WERI-Rb-1 (cell line): ENCODE measurements around the gene MEGF11.

ENCODE experiments used
- DNase-seq: peaks from one replicate; pipeline ENCODE4 v3.0.0-alpha.2; 2020
- H3K27ac ChIP-seq: fragments of 250-450 bp; sonication (Bioruptor Pico); 2 replicates; pipeline ENCODE4 v1.5.1; 2020; ENCODE audit warnings: mild to moderate bottlenecking, moderate library complexity
- H3K27me3 ChIP-seq: fragments of 250-450 bp; sonication (Bioruptor Pico); 2 replicates; pipeline ENCODE4 v1.5.1; 2021; ENCODE audit warnings: mild to moderate bottlenecking, low read depth, moderate library complexity; ENCODE audit not compliant: insufficient read depth, severe bottlenecking
- H3K36me3 ChIP-seq: fragments of 250-450 bp; sonication (Bioruptor Pico); 2 replicates; pipeline ENCODE4 v1.5.1; 2020; ENCODE audit warnings: mild to moderate bottlenecking, moderate library complexity
- H3K4me3 ChIP-seq: 2 replicates; pipeline ENCODE4 v1.5.1; 2011; ENCODE audit warnings: low read depth, mild to moderate bottlenecking, control low read depth, low read length
- H3K9me3 ChIP-seq: fragments of 250-450 bp; sonication (Bioruptor Pico); 2 replicates; pipeline ENCODE4 v1.5.1; 2021; ENCODE audit warnings: mild to moderate bottlenecking, moderate library complexity; ENCODE audit not compliant: severe bottlenecking
- TF ChIP-seq, protein P1 (sequence below): IDR thresholded peaks from 2 replicates; pipeline ENCODE4 v1.5.1; 2011; ENCODE audit warnings: low read depth, mild to moderate bottlenecking, control low read depth, inconsistent platforms, low read length

Gene MEGF11

DNA sequence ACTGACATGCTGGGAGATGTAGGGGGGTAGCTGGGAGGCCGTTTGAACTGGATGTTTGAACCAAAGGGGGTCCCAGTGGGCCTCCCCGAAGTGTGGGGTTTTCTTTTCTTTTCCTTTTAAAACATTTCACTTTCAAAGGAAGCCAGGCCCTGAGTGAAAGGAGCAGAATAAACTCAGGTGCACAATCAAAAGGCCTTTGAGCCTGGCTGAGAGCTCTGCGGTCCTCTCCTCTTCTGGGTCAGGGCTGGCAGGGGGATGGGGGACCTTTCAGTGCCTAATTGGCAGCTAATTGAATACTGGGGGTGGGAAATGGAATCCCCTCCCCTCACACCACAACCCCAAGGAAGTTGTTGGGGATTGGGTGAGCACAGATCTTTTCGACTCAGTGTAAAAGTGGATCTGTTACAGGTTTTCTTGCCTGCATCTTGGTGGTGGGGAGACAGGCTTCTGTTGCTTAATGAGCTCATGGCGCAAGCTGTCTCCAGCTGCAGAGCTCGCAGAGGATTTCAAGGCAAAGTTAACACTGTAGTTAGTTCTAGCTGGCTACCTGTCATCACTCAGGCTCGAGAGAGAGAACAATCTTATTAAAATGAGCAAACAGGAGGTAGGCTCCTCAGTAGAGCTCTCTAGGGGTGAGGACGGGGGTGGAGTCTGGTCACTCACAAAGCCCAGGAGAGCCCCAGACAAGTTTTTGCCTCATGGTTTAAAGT is 251.7 kb downstream of the MEGF11 start:
- DNase-seq: peak; percentile 68
- Histone ChIP-seq H3K4me3 (no peak overlapping the region), H3K9me3 (no peaks in the 10 kb centered on the region), H3K27ac (no peak overlapping the region; the same call in 1 of the 2 replicates), H3K36me3 (no peaks in the 10 kb centered on the region), H3K27me3 (no peaks in the 10 kb centered on the region)
- TF ChIP-seq, protein P1, sequence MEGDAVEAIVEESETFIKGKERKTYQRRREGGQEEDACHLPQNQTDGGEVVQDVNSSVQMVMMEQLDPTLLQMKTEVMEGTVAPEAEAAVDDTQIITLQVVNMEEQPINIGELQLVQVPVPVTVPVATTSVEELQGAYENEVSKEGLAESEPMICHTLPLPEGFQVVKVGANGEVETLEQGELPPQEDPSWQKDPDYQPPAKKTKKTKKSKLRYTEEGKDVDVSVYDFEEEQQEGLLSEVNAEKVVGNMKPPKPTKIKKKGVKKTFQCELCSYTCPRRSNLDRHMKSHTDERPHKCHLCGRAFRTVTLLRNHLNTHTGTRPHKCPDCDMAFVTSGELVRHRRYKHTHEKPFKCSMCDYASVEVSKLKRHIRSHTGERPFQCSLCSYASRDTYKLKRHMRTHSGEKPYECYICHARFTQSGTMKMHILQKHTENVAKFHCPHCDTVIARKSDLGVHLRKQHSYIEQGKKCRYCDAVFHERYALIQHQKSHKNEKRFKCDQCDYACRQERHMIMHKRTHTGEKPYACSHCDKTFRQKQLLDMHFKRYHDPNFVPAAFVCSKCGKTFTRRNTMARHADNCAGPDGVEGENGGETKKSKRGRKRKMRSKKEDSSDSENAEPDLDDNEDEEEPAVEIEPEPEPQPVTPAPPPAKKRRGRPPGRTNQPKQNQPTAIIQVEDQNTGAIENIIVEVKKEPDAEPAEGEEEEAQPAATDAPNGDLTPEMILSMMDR: no peak

DNA sequence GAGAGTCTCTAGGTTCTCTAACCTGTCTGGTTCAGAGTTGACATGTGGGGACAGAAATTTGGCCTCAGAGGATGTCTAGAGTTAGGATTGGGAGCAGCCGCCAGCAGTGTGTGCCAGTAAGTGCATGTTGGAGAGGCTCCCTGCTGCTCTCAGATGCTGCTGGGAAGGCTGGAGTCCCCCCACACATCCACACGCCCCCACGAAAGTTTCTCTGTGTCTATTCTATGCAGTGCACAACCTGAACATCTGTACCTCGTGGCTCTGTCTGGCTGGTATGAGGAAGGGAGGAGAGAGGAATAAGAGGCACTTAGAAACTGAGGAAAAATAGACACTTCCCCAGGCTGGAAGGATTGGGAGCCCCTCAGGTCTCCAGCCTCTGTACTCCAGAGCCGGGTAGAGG is 252.5 kb downstream of the MEGF11 start:
- TF ChIP-seq, protein P1: no peak
- no peak for DNase-seq
- Histone ChIP-seq H3K4me3 (no peak overlapping the region), H3K27me3 (no peaks in the 10 kb centered on the region), H3K9me3 (no peaks in the 10 kb centered on the region), H3K27ac (no peak overlapping the region), H3K36me3 (no peaks in the 10 kb centered on the region)

DNA sequence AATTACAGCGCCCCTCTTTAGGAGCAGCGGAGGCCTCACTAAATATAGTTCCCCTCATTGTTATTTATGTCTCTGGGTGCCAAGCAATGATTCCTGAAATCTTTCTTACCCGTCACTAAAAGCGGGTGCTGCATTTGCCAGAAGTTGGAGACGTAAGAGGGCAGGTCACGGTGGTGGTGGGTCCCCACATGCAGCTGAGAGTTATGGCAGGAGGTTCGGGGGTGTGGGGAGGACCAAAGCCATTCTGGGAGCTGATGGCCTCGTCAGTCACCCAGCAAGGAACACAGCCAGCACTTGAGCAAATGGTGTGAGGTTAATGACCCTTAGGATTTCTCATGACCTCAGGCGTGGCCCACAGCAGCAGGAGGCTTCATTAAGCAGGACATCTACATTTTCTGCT is 255.1 kb downstream of the MEGF11 start:
- TF ChIP-seq, protein P1: no peak
- DNase-seq: no peak

DNA sequence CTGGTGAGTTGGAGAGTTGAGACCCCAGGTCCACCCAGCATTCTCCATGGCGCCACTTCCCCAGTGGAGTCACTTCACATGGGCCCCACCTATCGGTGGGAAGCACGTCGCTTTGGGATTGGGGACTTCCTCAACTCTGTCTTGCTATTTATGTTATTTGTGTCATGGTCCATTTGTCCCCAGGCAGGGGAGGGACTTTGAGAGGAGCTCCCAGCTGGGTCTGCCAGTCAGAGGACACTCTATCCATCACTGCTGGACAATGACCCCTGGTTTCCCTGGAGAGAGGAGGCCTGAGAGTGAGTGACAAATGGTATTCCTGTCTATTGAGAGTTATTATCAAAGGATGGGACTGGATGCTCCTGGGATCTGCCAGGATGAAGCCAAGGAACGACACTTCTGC is 256.6 kb downstream of the MEGF11 start:
- H3K4me3 ChIP-seq: no peak overlapping the region
- DNase-seq: no peak
- no peaks in the 10 kb centered on the region for H3K9me3 ChIP-seq
- TF ChIP-seq, protein P1: no peak
- no peak overlapping the region for H3K27ac ChIP-seq
- H3K27me3 ChIP-seq: no peaks in the 10 kb centered on the region
- no peaks in the 10 kb centered on the region for H3K36me3 ChIP-seq

More for the DNA sequence above, 255.1 kb downstream of the MEGF11 start:
- Histone ChIP-seq H3K27ac (no peak overlapping the region), H3K36me3 (no peaks in the 10 kb centered on the region), H3K27me3 (no peaks in the 10 kb centered on the region), H3K4me3 (no peak overlapping the region), H3K9me3 (no peaks in the 10 kb centered on the region)

DNA sequence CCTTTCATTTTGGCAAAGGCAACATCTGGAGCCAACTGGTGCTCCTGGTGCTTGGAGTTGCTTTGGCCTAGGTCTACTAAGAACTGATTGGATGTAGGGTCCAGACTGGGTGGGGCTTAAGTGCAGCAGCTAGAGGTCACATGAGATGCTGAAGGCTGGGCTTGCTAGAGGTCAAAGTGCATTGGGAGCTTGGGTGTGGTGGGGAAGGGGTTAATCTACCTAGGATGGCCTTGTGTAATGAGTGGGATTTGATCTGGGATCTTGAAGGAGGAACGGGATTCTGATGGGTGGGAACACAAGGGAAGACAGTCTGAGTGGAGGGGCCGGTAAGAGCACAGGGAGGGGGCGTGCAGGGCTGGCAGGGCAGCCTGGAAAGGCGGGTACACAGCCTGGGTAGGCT is 258.7 kb downstream of the MEGF11 start:
- no peaks in the 10 kb centered on the region for H3K27me3 ChIP-seq
- H3K36me3 ChIP-seq: no peaks in the 10 kb centered on the region
- no peaks in the 10 kb centered on the region for H3K9me3 ChIP-seq
- TF ChIP-seq, protein P1: no peak
- H3K4me3 ChIP-seq: no peak overlapping the region
- no peak overlapping the region for H3K27ac ChIP-seq
- no peak for DNase-seq

DNA sequence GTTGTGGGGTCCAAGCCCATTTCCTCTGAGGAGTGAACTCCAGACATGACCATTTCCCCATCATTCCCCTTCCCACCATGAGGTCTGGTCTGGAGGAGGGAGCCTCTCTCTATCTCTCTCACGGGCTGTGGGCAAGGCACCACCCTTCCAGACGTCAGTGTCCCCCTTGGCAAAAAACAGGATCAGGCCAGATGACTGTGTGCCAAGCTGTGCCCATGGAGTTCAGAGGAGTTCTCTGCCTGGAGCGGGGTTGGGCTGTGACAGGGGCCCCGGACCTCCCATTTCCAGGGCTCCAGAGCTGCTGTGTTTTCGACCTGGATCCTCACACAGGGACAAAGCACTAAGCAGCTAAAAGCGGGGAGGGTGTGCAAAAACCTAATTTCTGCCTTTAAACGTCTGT is 259.8 kb downstream of the MEGF11 start:
- no peaks in the 10 kb centered on the region for H3K27me3 ChIP-seq

More for the DNA sequence above, 259.8 kb downstream of the MEGF11 start:
- H3K9me3 ChIP-seq: no peaks in the 10 kb centered on the region
- no peak overlapping the region for H3K4me3 ChIP-seq
- no peak for DNase-seq
- H3K36me3 ChIP-seq: no peaks in the 10 kb centered on the region
- TF ChIP-seq, protein P1: no peak
- no peak overlapping the region for H3K27ac ChIP-seq
